ENCODE data around the gene PLEKHA4. TPM values are rescaled to one million over a fixed set of nuclear protein-coding genes. Genes with fewer than 3 reads are reported as not detected.

PLEKHA4 gene
- total and polyA plus RNA-seq, 2 of the 13 experiments (the other 11 are each of a cell fraction or from before 2014, with no cell fraction given): 4.8 to 6.0 TPM

GRCh38 chr19:48887861-48888612 is 19.6 kb upstream of the PLEKHA4 start (continued):
- no peak for TF ChIP-seq HOXA3 (CRISPR knock-in tag; IDR thresholded peaks at IDR 0.05)

GRCh38 chr19:48883726-48884125 is 15.3 kb upstream of the PLEKHA4 start:
- no peak for ATAC-seq
- no peaks in the 10 kb centered on the region for H3K36me3 ChIP-seq (replicated peaks in 1 of 2; ENCODE audit: control insufficient read depth in 1 of 2, insufficient read depth in 2 of 2, low read length in 2 of 2)
- in situ Hi-C loops (cut with HindIII; ENCODE audit: extremely low pct_ligation_motif_present, low pct_unique_long_range_greater_than_20kb) (no loop called here), intact Hi-C loops (cut with micrococcal nuclease; ENCODE audit: unreplicated experiment) (no loop called here)
- H3K27ac ChIP-seq (ENCODE audit: extremely low read length, insufficient read depth, low read length): no peak overlapping the region
- peaks cover 9% of the 10 kb centered on the region for H3K4me1 ChIP-seq (ENCODE audit: insufficient read depth, low read length)
- H3K4me2 ChIP-seq (ENCODE audit: low read depth, low read length): no peak overlapping the region
- H3K9me3 ChIP-seq (ENCODE audit: low read length): no peaks in the 10 kb centered on the region
- H3K4me3 ChIP-seq (replicated peaks in 1 of 3; ENCODE audit: insufficient read depth in 1 of 3, low read depth in 2 of 3, low read length in 3 of 3): no peak overlapping the region
- ChIA-PET CTCF (ENCODE audit: low intra/inter-chr PET ratio, low total read pairs) (no interaction called here), POLR2A (no interaction called here)
- H3K9ac ChIP-seq (ENCODE audit: insufficient read depth, low read depth, low read length): no peak overlapping the region
- H3K27me3 ChIP-seq (ENCODE audit: control insufficient read depth in 1 of 2, insufficient read depth in 2 of 2, low read length in 2 of 2): no peaks in the 10 kb centered on the region; a peak in 1 of 5 replicates
- no peaks in the 10 kb centered on the region for H3K79me2 ChIP-seq (ENCODE audit: insufficient read depth, low read length)
- no peak for DNase-seq (ENCODE audit: low spot score)
- H4K20me1 ChIP-seq (ENCODE audit: insufficient read depth, low read length): no peaks in the 10 kb centered on the region
- TF ChIP-seq ZNF230 (CRISPR knock-in tag; IDR thresholded peaks at IDR 0.05): no peak
- TF ChIP-seq ZNF570 (CRISPR knock-in tag; IDR thresholded peaks at IDR 0.05; ENCODE audit: borderline replicate concordance): no peak
- no peak for TF ChIP-seq ZNF737 (CRISPR knock-in tag; IDR thresholded peaks at IDR 0.05; ENCODE audit: borderline replicate concordance)
- TF ChIP-seq ZFP36 (IDR thresholded peaks at IDR 0.05; ENCODE audit: borderline replicate concordance, low read depth, low read length, partially characterized antibody): no peak
- H2AFZ ChIP-seq (ENCODE audit: low read length): no peak overlapping the region
- no TSS peak for BruUV-seq (replicated peaks)
- WGBS (ENCODE audit: low lambda C conversion rate): 69% methylated on average over 7 of the region's 7 CpGs
- FAIRE-seq: no peak
